ENCODE data around the gene SERP2. TPM values are rescaled to one million over a fixed set of nuclear protein-coding genes. Genes with fewer than 3 reads are reported as not detected.

Gene SERP2
- total RNA-seq, 1 experiment from 2014 or later = not detected

- POLR2A ChIA-PET = no interaction called here
Observed at GRCh38 chr13:44329909-44330545, 43.6 kb upstream of the SERP2 start.

DNA sequence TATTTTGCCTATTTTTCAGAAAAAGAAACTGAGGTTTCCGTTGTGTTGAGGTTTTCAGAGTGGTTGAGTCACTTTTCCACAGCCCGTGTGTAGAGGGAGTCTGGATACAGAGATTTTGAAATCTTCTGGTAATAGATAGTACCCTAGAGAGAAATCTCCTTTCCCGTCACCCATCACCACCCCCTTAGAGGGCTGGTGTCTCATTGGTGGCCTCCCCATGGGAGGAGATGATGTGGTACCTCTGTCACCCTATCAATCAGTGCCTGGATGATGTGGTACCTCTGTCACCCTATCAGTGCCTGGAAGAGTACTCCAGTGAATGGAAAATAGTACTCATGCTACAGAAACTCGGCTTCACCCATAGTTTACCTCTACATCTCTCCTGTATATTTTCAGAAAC, 42.2 kb upstream of the SERP2 start:
- Mint-ChIP-seq H3K36me3 (ENCODE audit: insufficient read depth, unreplicated experiment) (no peaks in the 10 kb centered on the region), H3K27me3 (ENCODE audit: insufficient read depth, unreplicated experiment) (no peaks in the 10 kb centered on the region), H3K4me3 (ENCODE audit: unreplicated experiment) (no peak overlapping the region), H3K27ac (ENCODE audit: unreplicated experiment) (no peak overlapping the region), H3K9me3 (ENCODE audit: unreplicated experiment) (peaks cover 13% of the 10 kb centered on the region), H3K4me1 (ENCODE audit: low read depth, unreplicated experiment) (no peaks in the 10 kb centered on the region)
- no peaks in the 10 kb centered on the region for H3K27me3 ChIP-seq (replicated peaks; ENCODE audit: control insufficient read depth, insufficient read depth, low read length)
- peaks cover 21% of the 10 kb centered on the region for H3K4me1 ChIP-seq
- intact Hi-C loops (cut with micrococcal nuclease; ENCODE audit: unreplicated experiment) = no loop called here
- POLR2A ChIA-PET = no interaction called here
- CTCF ChIA-PET = no interaction called here
- BruUV-seq (replicated peaks) = no TSS peak
- H3K36me3 ChIP-seq (ENCODE audit: control insufficient read depth, insufficient read depth, low read length) = no peaks in the 10 kb centered on the region
- H3K4me3 ChIP-seq (ENCODE audit: low read depth, low read length) = no peak overlapping the region
- no peak for DNase-seq
- TF ChIP-seq CTCF (IDR thresholded peaks at IDR 0.05; ENCODE audit: insufficient read depth in 1 of 2, low read depth in 1 of 2, low read length in 1 of 2, severe bottlenecking in 1 of 2, unreplicated experiment in 1 of 2) = no peak
- H3K9me3 ChIP-seq = peaks cover 10% of the 10 kb centered on the region; the same call in 1 of the 2 replicates

More at GRCh38 chr13:44329909-44330545, 43.6 kb upstream of the SERP2 start:
- Mint-ChIP-seq H3K9me3 (ENCODE audit: unreplicated experiment) (peaks cover 13% of the 10 kb centered on the region), H3K4me1 (ENCODE audit: low read depth, unreplicated experiment) (no peaks in the 10 kb centered on the region), H3K4me3 (ENCODE audit: unreplicated experiment) (no peak overlapping the region), H3K36me3 (ENCODE audit: insufficient read depth, unreplicated experiment) (no peaks in the 10 kb centered on the region), H3K27me3 (ENCODE audit: insufficient read depth, unreplicated experiment) (no peaks in the 10 kb centered on the region), H3K27ac (ENCODE audit: unreplicated experiment) (no peak overlapping the region)
- H3K9me3 ChIP-seq = peaks cover 10% of the 10 kb centered on the region; the same call in 1 of the 2 replicates
- TF ChIP-seq CTCF (IDR thresholded peaks at IDR 0.05; ENCODE audit: insufficient read depth in 1 of 2, low read depth in 1 of 2, low read length in 1 of 2, severe bottlenecking in 1 of 2, unreplicated experiment in 1 of 2) = no peak
- CTCF ChIA-PET = no interaction called here
- no peaks in the 10 kb centered on the region for H3K27me3 ChIP-seq (replicated peaks; ENCODE audit: control insufficient read depth, insufficient read depth, low read length)
- H3K4me1 ChIP-seq = peaks cover 14% of the 10 kb centered on the region
- no peak overlapping the region for H3K4me3 ChIP-seq (ENCODE audit: low read depth, low read length)
- no peaks in the 10 kb centered on the region for H3K36me3 ChIP-seq (ENCODE audit: control insufficient read depth, insufficient read depth, low read length)
- DNase-seq = no peak
- intact Hi-C loops (cut with micrococcal nuclease; ENCODE audit: unreplicated experiment) = no loop called here
- BruUV-seq (replicated peaks) = no TSS peak

- Histone ChIP-seq H3K9me3 (peaks cover 10% of the 10 kb centered on the region; the same call in 1 of the 2 replicates), H3K27me3 (replicated peaks; ENCODE audit: control insufficient read depth, insufficient read depth, low read length) (no peaks in the 10 kb centered on the region), H3K4me1 (peaks cover 21% of the 10 kb centered on the region), H3K36me3 (ENCODE audit: control insufficient read depth, insufficient read depth, low read length) (no peaks in the 10 kb centered on the region), H3K4me3 (ENCODE audit: low read depth, low read length) (no peak overlapping the region)
- no peak for DNase-seq
- Mint-ChIP-seq H3K27me3 (ENCODE audit: insufficient read depth, unreplicated experiment) (no peaks in the 10 kb centered on the region), H3K4me1 (ENCODE audit: low read depth, unreplicated experiment) (no peaks in the 10 kb centered on the region), H3K36me3 (ENCODE audit: insufficient read depth, unreplicated experiment) (no peaks in the 10 kb centered on the region), H3K4me3 (ENCODE audit: unreplicated experiment) (no peak overlapping the region), H3K27ac (ENCODE audit: unreplicated experiment) (no peak overlapping the region), H3K9me3 (ENCODE audit: unreplicated experiment) (peaks cover 12% of the 10 kb centered on the region)
- intact Hi-C loops (cut with micrococcal nuclease; ENCODE audit: unreplicated experiment) = no loop called here
- POLR2A ChIA-PET = no interaction called here
- TF ChIP-seq CTCF (IDR thresholded peaks at IDR 0.05; ENCODE audit: insufficient read depth in 1 of 2, low read depth in 1 of 2, low read length in 1 of 2, severe bottlenecking in 1 of 2, unreplicated experiment in 1 of 2) = no peak
- CTCF ChIA-PET = no interaction called here
- BruUV-seq (replicated peaks) = no TSS peak
Observed at GRCh38 chr13:44331912-44332851, 41.4 kb upstream of the SERP2 start.

Data from Caco-2 (cell line).